SKM-1 treated with dmso at 0.1 percent for 144 hours (cell line): ENCODE measurements around the gene GBE1.

Source experiments
- DNase-seq: peaks from one replicate; lab custom pipeline; 2025; ENCODE audit not compliant: unreplicated experiment; lab: John Stamatoyannopoulos, UW

GBE1 gene

DNA sequence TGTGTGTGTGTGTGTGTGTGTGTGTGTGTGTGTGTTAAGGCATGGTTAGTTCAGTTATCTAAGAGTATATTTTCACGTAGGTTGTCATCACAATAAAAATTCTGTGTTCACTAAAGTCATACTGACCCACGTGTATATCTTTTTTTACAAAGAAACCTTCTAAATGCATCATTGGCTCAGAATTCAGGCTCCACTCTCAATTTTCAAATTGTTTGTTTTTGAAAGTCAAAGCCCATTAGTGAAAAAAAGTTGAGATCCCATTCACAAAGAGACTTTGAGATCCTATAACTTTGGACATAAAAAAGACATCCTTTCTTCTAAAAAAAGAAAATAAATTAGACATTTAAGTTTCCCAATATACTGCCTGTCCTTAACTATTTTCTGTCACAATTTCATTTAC lies 59.3 kb downstream of the GBE1 start:
- DNase-seq, result no peak

DNA sequence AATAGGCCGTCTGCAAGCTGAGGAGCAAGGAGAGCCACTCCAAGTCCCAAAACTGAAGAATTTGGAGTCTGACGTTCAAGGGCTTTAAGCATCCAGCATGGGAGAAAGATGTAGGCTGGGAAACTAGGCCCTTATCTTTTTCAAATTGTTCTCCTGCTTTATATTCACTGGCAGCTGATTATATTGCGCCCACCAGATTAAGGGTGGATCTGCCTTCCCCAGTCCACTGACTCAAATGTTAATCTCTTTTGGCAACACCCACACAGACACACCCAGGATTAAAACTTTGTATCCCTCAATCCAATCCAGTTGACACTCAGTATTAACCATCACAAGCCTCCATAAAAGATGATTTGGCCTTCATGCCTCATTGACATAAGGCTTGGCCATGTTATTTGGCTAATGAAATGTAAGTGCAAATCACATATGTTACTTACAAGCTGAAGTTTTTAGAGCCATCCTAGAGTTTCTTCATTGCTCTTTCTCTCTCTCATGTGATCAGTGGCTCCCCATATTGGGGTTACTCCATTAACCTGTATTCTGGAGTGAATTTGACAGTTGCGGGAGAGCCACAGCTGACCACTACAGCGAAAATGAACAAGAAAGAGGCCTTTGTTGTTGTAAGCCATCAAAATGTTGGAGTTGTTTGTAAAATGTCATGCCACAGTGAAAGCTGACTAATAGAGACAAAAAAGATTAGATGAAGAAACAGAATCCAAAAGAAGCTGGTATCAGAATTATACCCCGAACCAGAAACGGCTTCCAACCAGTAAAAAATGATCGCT lies 61.7 kb downstream of the GBE1 start:
- DNase-seq, result no peak

- DNase-seq, result no peak
These were observed 65.4 kb downstream of the GBE1 start for GRCh38 chr3:81696090-81696489.

- DNase-seq, result no peak
These were observed 66.1 kb downstream of the GBE1 start for GRCh38 chr3:81695302-81695701.

GRCh38 chr3:81694662-81695061 lies 66.8 kb downstream of the GBE1 start:
- DNase-seq, result no peak

DNA sequence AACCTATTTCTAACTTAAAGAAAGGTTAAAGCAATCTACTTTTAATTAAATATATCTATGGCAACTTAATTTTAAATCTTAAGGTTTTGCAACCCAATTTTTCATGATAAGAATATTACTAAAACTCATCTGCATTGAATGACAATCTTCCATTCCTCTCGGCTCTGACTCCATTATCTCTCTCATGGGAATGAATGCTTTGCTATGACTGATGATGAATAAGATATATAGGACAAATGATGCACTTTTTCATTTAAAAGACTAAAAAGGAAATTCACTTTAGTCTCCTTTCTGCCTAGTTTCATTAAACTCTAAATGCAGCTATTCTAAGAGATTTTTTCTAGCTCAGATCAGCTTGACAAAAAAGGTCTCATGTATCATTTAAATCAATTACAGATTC lies 68.7 kb downstream of the GBE1 start:
- DNase-seq, result no peak

DNA sequence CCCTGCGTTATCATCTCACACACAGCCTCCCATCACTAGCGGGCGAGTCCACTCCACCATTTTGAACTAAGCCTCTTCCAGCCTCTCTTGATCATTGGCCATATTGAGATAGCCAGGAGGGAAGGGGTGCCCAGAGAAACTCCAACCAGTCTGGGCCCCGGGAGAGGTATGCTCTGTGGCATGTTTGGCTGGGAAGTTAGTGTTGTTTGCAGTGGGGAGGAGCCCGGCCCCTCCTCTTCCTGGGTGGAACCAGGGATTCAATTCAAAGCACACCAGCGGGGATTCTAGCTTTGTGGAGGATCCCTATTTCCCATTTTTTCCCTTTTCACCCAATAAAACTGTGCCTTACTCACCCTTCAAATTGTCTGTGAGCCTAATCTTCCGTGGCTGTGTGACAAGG lies 71.8 kb downstream of the GBE1 start:
- no peak for DNase-seq

GRCh38 chr3:81684751-81685395 lies 76.6 kb downstream of the GBE1 start:
- no peak for DNase-seq

DNA sequence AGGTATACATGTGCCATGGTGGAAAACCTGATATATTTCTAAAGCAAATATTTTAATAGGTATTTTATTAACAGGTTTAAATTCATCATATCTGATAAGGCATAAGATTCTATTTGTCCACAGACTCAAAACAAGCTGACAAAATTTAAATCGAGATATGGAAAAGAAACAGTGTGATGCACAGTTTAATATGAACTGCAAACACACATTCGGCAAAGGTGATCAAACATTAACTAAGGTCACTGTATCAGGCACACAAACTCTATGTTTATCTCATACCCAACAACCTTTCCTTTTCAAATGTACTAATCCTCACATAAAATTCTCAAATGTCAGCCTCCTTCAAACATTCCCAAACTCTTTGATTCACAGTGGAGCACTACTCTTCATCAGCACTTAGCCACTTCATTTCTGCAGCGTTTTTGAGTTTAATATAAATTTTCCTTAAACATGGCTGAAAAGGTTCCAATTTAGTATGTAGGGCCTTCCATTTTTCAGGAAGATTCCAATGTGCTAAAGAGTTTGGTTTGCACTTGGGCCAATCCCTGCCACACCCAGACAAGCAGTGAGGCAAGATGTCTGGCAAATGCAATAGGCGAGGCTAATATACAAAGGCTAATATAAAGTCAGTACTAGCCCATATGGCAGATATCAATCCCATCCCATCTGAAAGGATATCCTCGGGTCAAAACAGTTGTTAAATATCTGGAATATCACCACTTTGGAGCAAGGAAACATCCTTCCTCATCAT lies 84.6 kb downstream of the GBE1 start:
- DNase-seq, result no peak

DNA sequence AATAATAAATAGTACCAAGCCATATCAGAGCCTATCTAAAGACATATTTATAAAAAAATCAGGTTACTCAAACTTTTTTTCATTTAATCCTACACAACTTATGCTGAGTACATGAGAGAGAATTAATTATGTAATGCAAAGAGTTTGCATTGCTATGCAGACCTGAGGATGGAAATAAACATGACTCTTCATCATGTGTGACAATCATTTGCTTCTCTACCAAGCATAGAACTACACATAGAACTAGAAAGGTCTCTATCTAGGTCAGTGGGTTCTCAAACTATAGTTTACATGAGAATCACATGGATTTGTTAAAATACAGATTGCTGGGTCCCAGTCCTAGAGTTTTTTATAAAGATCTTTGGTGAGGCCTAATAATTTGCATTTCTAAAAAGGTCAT lies 86.8 kb downstream of the GBE1 start:
- no peak for DNase-seq

GRCh38 chr3:81668283-81668682 lies 93.2 kb downstream of the GBE1 start:
- no peak for DNase-seq

- DNase-seq, result peak; percentile 7
These were observed 94.8 kb downstream of the GBE1 start for GRCh38 chr3:81666502-81667121.

- no peak for DNase-seq
These were observed 98.3 kb downstream of the GBE1 start for GRCh38 chr3:81663114-81663513.

- no peak for DNase-seq
These were observed 101.4 kb downstream of the GBE1 start for GRCh38 chr3:81660036-81660435.

GRCh38 chr3:81658322-81658997 lies 103.0 kb downstream of the GBE1 start:
- no peak for DNase-seq

DNA sequence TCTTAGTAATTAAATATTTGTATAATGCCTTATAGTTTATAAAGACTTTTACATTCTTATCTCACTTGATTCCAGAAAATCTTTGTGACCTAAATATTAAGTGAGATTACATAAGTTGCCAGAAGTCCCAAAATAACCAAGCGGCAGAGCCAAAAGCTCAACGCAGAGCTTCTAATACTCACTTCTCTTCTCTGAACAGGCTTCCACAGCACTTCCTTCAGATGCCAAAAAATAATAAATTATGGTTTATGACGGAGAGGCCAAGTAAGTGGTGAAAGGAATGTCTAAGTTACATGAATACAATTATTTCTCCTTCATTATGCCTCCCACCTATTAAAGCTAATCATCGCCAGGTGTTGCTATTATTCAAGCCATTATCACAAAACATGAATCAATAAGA lies 110.3 kb downstream of the GBE1 start:
- DNase-seq, result no peak

GRCh38 chr3:81650187-81650586 lies 111.3 kb downstream of the GBE1 start:
- DNase-seq, result no peak

- no peak for DNase-seq
These were observed 116.2 kb downstream of the GBE1 start for GRCh38 chr3:81645248-81645647.

DNA sequence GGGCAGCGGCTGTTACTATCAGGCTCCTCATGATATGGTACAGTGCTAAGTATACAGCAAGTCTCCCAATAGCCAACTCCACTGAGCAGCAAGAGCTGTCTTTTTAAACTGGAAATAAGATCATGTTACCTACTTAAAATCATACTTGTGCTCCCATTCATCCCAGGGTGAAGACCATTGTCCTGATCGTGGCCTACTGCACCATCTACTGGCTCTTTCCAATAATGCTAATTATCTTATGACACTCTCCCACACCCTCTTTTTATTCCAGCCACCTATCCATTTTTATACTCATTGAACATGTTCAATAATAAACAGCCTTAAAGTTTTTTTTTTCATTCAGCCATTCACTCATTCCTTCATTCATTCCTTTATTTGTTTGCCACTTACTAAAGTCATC lies 117.7 kb downstream of the GBE1 start:
- no peak for DNase-seq

- DNase-seq, result no peak
These were observed 123.0 kb downstream of the GBE1 start for GRCh38 chr3:81638480-81638879.

DNA sequence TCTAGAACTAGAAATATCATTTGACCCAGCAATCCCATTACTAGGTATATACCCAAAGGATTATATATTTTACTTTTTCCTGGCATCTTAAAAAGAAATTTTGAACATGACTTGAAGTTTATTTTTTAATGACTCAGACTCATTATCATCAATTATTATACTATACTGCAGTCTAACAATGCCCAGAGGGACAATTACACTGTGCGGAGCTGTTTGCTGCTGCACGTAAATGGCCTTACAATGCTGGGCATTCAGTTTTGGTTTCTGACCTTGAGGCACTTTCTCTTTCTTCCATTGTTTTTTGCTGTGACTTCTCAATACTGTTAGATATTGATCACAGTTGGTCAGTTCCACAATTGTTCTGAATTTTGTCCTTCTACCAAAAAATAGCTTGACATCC lies 128.8 kb downstream of the GBE1 start:
- no peak for DNase-seq
